Erythroblast (primary cell): ENCODE measurements around the gene SERGEF.

Experiments used
- GATA1 ChIP-seq: IDR thresholded peaks from 2 replicates; pipeline ENCODE4 v1.6.1; 2011; ENCODE audit warnings: low read depth, mild to moderate bottlenecking, control low read depth, low read length, moderate library complexity
- POLR2A ChIP-seq: IDR thresholded peaks from 2 replicates; pipeline ENCODE4 v1.6.1; 2011; ENCODE audit warnings: mild to moderate bottlenecking, low read length

- TF ChIP-seq POLR2A (no peak), GATA1 (no peak)
Measured at GRCh38 chr11:17767301-17767885, 245.5 kb downstream of the SERGEF start.
